Activated T-cell treated with anti-CD3 and anti-CD28 coated beads for 4 hours (primary cell): ENCODE data around the gene CAPN7.

Experiments used
- DNase-seq: peaks from one replicate; pipeline ENCODE4 v3.0.0-alpha.2; 2020

Gene CAPN7

GRCh38 chr3:15301761-15302160 is 95.7 kb downstream of the CAPN7 start:
- no peak for DNase-seq
